NCI-H2196 treated with DMSO at 0.1 percent for 48 hours (cell line): ENCODE results near the gene S100B.
"Not testable (repeated sequence)": the region's sequence is repeated elsewhere in the genome, so short reads cannot be mapped to it uniquely, and the experiment has no call there.

Source experiments
- DNase-seq: peaks from one replicate; lab custom pipeline; 2025; ENCODE audit not compliant: unreplicated experiment; lab: John Stamatoyannopoulos, UW

The S100B gene

DNA sequence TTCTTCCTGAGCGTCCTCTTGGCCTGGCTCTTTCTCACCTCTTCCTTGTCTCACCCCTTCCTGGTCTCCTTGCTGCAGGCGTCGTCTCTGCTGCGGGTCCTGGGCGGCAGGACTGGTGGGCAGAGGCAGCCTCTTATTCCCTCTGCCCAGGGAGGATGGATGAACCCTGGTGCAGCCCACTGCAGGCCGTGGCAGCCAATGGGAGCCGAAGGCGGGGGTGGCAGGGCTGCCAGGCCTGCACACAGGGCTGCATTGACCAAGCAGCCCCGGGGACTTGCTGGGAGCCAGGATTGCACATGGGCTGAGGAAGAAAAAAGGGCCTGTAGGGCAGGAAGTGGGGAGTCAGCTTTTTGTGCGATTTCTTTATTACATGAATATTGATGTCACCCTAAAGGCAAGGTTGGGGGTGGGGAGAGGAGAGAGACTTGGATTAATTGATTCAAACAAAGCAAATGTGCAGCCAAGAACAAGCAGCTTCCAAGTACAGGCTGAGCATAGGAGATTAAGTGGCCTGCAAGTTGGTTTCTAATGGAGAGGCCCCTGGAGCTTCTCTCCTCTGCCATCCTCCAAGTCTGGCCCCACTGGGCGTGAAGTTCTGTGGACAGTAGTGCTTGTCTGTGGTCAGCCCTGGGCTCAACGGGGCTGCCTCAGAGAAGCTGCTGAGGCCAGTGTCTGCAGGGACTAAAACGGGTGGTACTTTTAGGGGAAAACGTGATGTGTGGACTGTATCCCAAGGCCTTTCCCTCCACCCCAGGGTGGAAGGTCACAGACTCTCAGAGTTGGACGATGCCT, at the start of gene S100B:
Gene S100B (minus strand): TSS at position 108 of the 792 bp plus-strand sequence. CDS start 2,667 bp downstream, outside the sequence.
- DNase-seq: no peak

DNA sequence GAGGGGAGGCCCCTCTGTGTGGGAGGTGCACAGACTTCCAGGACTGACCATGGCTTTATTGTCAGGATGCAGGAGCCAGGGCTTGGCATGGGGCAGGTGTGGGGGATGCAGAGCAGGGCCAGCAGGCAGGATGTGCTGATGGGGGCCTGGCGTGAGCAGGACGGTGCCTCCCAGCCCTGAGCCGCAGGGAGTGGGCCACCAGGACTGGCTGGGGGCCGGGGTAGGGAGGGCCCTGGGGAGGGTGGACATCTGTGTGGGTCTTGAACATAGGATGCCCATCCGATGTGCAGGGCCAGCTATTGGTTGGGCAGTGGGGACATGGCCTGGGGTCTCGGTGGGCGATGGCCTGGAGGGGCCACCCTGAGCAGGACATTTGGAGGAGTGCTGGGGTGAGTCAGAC, 46.2 kb upstream of the S100B start:
- DNase-seq: no peak

DNA sequence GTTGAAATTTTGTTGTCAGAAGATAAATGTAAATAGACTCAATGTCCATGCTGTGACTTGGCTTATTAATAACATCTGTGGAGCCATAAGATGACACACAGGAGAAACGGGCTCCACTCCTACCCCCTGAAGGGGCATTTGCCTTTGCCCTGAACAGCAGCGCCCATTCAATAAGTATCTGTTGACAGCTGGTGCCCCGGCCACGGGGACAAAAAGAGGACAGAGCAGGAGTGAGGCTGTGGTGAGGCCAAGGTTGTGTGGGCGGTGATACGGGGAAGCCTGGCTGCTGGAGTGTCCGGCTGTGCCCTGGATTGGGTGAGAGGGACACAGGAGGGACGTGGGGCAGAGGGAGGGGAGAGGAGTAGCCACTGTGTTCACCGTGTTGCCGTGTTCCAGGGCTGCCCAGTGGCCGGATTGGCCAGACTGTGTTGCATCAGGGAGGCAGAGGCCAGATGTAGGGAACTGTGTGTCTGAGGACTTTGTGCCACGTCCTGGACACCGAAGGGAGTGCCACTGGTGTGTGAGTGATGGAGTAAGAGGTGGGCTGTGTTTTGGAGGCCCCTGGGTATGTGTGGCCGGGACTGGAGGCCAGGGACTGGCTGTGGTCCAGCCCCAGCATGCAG, 45.7 kb upstream of the S100B start:
- DNase-seq: no peak

DNA sequence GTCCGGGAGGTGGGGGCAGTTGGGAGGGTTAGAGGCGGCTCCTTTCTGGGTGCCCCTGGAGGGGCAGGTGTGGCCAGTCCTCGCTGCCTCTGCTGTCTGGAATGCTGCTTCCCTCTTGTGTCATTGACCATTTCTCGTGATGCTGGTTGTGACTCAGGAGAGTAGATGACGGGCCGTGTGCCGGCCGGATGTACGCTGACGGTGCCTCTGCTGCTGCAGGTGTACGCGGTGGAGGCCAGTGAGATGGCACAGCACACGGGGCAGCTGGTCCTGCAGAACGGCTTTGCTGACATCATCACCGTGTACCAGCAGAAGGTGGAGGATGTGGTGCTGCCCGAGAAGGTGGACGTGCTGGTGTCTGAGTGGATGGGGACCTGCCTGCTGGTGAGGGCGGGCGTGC, 44.5 kb upstream of the S100B start:
- DNase-seq: no peak

DNA sequence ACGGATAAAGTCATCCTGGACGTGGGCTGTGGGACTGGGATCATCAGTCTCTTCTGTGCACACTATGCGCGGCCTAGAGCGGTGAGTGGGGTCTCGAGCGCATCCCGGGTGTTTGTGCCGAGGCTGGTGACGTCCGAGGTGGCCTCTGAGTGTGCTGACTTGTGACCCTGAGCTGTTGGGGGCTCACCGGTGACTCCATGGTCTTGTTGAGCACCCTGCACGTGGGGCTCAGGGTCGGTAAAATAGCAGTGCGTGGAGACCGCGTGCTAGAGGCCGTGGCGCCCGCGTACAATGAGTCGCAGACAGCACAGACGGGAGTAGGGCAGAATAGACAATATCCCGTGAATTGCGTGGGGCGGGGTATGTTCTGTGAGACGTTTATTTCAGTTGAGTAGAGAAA, 43.7 kb upstream of the S100B start:
- DNase-seq: no peak

DNA sequence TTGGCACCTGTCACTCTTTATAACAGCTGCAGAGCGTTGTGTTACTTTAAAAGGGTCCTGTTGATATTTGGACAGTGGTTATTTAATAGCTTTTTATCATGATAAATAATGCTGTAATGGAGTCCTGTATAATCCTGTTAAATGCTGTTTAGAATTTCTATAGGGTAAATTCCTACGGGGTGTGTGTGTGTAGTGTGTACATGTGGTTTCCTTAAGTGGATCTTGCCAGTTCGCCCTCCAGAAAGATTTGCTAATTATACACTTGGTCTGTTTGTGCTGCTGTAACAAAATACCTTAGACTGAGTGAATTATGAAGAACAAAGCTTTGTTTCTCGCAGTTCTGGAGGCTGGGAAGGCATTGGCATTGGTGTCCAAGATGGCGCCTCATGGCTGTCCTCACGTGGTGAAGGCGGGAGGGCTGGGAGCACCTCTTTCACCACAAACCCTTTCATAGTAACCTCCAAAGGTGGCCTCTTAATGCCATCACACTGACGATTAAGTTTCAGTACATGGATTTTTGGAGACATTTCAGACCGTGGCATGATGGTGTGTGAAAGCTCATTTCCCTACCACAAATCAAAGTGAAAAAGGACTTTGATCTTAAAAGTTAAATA, 41.8 kb upstream of the S100B start:
- DNase-seq: no peak

DNA sequence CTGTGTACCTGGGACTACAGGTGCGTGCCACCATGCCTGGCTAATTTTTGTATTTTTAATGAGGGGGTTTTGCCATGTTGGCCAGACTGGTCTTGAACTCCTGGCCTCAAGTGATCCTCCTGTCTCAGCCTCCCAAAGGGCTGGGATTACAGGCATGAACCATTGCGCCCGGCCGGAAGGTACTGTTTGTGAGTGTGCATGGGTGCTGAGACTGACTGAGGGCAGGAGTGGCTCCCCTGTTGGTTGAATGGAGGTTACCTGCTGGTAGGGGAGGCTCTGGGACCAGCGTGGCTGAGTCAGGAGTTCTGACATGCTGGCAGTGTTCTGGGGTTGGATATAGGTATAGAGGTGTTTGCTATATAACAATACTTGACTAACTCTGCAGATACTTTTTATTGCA, 41.0 kb upstream of the S100B start:
- DNase-seq: no peak

DNA sequence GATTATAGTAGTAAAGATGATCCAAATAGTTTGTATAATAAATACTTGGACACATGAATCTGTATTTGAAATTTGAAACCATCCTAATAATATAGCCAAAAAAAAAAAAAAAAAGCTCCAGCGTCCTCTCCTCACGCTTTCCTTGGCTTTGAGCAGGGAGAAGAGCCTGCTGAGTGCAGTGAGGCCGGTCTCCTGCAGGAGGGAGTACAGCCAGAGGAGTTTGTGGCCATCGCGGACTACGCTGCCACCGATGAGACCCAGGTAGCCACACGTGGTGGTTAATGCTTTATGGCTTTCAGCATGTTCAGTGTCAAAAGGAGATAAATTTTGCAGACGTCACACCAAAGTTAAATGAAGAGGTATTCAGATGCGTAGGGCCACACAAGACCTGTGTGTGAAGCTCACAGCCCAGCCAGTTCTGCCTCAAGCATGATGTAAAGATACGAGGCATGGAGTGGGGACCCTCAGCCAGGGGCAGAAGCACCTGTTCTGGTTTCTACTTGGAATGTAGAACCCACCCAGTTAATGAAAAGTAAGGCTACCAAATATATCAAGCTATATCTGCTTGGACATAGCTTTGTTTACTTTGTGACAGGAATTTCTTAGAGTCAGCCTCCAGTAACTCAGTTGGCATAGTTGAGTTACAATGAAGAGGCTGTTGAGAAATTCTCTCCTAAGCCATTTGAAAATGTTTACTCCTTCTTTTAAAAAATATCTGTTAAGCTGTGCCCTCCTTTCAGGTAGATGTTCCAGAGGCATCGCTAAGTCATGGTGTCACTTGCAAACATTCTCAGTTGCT, 38.7 kb upstream of the S100B start:
- no peak for DNase-seq

DNA sequence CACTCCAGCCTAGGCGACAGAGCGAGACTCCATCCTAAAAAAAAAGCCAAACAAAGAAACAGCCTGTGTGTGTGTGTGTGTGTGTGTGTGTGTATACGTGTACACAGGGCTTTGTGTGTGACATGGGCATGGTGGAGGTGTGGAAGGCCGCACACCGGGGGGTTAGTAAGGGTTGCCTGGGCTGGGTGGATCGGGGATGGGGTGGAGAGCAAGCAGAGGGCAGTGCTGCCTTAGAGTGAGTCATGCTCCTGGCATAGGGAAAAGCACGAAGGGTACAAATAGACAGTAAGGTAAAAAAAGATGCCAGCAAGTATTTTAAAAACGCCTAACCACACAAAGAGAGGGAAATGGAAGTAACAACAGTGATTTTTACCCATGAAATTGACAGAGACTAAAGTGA, 36.8 kb upstream of the S100B start:
- no peak for DNase-seq

DNA sequence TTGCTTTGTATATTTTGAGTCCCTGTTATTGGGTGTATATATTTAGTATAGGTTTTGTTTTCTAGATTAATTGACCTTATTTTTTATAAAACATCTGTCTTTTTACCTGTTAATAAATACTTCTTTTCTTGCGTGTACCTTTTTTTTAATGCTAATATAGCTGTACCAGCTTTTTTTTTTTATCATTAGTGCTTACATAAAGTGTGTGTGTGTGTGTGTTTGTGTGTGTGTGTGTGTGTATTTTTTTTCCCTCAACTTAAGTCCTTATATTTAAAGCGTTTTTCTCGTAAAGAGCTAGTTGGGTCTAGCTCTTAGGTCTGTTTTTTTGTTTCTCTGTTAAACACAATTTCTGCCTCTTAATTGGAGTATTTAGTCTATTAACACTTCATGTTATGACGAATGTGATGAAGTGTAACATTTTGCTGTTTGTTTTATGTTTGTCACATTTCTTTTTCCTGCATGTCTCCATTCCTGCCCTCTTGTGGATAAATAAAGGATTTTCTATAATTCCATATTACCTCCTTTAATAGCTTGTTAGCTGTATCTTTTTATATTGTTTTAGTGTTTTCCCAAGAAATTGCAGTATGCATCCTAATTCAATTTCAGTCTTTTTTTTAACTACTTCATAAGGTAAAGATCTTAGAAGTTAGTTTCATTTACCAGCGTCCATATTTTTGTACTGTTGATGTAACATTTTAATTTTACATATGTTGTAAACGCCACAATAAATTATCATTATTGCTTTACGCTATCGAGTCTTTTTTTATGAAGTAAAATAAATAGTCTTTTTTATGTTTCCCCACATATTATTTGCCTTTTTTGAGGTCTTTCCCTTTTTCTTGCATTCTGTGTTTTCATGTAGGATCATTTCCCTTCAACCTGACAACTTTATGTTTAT, 34.9 kb upstream of the S100B start:
- peak; percentile 18 for DNase-seq

DNA sequence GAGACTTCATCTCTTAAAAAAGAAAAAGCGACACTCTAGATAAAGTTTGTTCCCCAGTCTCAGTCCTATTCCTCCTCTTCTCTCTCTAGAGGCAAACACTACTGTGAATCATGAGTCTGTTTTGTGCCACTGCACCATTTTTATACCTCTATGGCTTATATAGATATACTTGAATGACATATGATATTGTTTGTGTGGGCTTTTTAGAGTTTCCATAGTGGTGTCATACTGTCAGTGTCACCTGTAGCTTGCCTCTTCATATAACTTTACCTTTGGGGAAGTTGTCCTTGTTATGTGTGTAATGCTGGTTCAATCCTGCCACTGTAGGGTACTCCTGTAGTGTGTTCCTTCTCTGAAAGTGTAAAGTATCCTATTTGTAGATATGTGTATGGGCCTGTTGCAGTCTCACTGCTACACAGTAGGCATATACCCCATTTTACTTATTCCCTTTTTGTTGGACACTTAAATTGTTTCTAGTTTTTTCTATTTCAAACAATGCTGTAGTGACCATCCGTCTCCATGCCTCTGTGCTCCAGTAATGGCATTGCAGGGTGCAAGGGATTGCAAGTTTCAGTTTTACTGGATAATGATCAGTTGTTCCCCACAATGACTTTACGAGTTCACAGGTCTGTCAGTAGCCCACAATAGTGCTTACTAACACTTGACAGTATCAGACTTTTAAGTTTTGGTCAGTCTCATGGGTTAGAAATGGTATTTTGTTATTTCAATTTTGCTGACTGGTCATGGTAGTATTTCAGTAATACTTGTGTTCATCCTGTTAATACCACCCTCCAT, 33.3 kb upstream of the S100B start:
- no peak for DNase-seq

DNA sequence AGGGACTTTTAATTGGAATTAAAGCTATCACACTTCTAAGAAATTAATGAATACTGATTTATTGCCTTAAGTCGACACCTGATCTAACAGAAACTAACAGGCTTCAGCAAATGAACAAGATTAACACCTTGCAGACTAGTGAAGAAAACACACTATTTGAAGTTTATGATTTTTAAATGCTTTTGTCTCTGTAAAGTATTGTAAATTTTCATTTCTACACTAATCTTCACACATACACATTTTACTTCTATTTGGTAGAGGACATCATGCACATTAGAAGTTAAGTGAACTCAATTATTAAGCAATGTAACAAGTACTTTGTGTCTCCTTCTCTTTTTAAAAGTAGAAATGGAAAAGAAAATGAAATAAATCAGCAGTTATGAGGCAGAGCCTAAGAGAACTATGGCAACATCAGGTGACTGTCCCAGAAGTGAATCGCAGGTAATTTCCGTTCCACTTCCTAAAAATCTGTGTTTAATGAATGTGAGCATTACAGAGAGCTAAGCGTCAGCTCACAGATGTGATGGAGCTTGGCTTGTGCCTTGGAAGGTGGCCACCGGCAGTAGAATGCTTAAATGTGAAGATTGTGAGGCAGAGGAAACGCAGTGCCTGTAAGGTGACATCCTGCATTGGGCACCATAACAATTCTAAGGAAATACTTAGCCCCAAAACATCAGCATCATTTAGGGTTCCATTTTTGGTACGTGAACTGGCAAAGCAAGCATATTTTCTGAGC, 31.8 kb upstream of the S100B start:
- no peak for DNase-seq

DNA sequence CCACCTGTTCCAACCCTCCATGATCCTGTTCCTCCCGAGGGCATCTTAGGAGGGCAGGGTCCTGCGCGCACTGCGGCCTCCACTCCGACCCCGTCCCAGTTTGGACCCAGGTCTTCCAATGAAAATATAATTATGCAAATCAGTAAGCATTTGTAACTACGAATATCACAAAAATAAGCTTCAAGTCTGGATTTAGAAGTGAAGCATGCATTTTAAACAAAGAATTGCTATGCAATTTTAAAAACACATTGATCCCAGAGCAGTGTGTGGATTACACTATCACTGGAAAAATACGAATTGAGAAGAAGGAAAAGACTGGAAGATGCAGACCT, 31.3 kb upstream of the S100B start:
- DNase-seq: no peak

DNA sequence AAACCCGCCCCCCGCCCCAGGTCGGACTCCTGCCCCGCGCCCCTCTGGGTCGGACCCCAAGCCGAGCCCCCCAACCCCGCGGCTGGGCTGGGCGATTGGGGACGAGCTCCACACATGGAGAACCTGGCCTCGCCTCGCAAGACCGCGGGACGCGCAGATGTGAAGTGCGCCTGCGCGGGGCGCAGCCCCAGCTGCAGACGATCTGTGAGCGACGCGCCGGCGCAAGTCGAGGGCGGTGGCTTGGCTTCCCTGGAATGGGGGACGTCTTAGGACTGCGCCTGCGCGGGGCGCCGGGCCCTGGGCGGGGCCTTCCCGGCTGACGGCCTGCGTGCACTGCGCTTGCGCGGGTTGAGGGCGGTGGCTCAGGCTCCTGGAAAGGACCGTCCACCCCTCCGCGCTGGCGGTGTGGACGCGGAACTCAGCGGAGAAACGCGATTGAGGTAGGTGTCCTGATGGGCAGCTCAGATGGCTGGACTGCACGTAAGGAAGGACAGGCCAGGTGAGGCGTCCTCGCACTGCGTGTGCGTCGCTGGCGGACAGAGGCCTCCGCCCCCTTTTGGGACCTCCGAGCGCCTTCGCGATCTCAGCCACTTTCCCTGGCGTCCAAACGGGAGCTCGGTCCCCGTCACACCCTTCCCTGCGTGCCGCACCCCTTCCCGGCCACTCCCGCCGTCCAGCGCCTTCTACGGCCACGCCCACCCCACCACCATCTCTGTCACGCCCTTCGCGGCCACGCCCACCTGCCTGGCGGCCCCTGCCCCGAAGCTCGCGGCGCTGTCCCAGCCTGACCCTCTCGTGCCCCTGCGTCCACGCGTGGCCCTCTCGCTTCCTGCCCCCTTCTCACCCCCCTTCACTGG, 30.7 kb upstream of the S100B start, which contains the start of gene PRMT2:
Gene PRMT2 (plus strand): TSS at position 351 of the 857 bp plus-strand sequence. CDS start 1,278 bp downstream, outside the sequence.
- DNase-seq: peak; percentile 96

DNA sequence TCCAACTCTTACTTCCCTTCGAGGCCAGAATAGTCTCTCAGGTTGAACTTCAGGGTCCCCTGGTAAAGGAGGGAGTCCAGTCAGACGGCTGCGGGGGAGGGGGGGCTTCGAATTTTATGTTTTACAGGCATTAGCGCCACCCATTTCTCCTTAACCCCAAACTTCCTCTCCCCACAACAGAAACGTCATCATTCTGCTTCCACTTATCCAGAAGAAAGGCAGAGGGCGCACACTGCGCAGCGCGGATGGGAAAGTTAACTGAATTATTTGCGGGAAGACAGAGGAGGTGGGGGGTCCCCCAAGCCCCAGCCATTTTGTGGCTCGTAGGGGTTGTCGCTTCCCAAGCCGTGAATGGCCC, 30.1 kb upstream of the S100B start:
- DNase-seq: peak; percentile 28

DNA sequence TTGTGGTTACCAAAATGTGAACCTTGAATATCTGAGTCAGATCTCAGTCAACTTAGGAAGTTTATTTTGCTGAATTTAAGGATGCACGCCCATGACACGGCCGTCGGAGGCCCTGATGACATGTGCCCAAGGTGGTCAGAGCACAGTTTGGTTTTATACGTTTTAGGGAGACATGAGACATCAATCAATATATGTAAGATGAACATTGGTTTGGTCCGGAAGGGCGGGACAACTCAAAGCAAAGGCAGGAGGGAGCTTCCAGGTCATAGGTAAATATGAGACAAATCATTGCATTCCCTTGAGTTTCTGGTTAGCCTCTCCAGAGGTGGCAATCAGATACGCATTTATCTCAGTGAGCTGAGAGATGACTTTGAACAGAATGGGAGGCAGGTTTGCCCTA, 29.5 kb upstream of the S100B start:
- no peak for DNase-seq

DNA sequence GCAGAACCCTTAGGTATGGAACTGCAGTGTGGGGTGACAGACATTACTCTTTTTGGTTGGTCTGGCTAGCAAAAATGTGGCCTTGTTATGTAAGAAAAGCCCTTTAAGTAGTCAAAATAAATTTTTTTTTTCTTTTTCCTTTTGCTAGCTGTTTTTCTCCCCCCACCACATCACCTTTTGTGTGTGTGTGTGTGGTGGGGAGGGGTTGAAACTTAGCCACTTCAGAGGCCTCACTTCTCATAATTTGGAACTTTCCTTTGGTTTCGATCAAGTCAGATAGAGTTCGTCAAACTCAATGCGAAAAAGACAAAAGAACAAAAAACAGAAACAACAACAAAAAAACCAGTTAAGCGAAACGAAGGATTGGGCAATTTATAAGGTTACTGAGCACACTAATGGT, 28.7 kb upstream of the S100B start:
- DNase-seq: no peak

DNA sequence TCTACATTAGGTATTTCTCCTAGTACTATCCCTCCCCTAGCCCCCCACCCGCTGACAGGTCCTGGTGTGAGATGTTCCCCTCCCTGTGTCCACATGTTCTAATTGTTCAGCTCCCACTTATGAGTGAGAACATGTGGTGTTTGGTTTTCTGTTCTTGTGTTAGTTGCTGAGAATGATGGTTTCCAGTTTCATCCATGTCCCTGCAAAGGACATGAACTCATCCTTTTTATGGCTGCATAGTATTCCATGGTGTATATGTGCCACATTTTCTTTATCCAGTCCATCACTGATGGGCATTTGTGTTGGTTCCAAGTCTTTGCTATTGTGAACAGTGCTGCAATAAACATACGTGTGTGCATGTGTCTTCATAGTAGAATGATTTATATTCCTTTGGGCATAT, 26.0 kb upstream of the S100B start:
- not testable (repeated sequence) for DNase-seq
